ENCODE measurements around the gene GPATCH8. TPM values are rescaled to one million over a fixed set of nuclear protein-coding genes. Genes with fewer than 3 reads are reported as not detected.
"Not testable (repeated sequence)": the region's sequence is repeated elsewhere in the genome, so short reads cannot be mapped to it uniquely, and the experiment has no call there.

Gene GPATCH8
- total and polyA plus RNA-seq, 8 donors, result 5.2 to 58.2 (median 19.5) TPM

DNA sequence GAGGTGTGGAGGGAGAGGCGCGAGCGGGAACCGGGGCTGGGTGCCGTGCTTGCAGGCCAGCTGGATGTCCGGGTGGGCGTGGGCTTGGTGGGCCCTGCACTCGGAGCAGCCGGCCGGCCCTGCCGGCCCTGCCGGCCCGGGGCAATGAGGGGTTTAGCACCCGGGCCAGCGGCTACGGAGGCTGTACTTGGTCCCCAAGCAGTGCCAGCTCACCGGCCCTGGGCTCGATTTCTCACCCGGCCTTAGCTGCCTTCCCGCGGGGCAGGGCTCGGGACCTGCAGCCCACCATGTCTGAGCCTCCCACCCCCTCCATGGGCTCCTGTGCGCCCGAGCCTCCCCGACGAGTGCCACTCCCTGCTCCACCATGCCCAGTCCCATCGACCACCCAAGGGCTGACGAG lies 24.7 kb upstream of the GPATCH8 start:
- 93 to 96% (median 94%) methylated on average over 18 to 28 of the region's 28 CpGs; no CpG with 5 or more reads in 1 of the 5 donors for WGBS, 5 donors
- no peak for DNase-seq
- TF ChIP-seq POLR2AphosphoS5 (IDR thresholded peaks at IDR 0.05) (no peak), EP300 (IDR thresholded peaks at IDR 0.05) (no peak), POLR2A (IDR thresholded peaks at IDR 0.05) (no peak)
- TF ChIP-seq, protein P1, sequence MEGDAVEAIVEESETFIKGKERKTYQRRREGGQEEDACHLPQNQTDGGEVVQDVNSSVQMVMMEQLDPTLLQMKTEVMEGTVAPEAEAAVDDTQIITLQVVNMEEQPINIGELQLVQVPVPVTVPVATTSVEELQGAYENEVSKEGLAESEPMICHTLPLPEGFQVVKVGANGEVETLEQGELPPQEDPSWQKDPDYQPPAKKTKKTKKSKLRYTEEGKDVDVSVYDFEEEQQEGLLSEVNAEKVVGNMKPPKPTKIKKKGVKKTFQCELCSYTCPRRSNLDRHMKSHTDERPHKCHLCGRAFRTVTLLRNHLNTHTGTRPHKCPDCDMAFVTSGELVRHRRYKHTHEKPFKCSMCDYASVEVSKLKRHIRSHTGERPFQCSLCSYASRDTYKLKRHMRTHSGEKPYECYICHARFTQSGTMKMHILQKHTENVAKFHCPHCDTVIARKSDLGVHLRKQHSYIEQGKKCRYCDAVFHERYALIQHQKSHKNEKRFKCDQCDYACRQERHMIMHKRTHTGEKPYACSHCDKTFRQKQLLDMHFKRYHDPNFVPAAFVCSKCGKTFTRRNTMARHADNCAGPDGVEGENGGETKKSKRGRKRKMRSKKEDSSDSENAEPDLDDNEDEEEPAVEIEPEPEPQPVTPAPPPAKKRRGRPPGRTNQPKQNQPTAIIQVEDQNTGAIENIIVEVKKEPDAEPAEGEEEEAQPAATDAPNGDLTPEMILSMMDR (IDR thresholded peaks at IDR 0.05), result no peak

DNA sequence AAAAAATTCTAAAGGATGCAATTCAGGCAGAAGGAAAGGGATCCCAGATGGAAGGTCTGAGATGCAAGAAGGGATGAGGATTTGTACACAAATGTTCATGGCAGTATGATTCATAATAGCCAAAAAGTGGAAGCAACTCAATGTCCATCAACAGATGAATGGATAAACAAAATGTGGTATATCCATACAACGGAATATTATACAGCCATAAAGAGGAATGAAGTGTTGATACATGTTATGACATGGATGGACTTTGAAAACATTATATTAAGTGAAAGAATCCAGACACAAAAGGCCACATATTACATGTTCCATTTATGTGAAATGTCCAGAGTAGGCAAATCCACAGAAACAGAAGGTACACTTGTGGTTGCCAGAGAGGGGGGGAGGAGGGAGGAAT lies 23.9 kb upstream of the GPATCH8 start:
- intact Hi-C loops (cut with DNase I; ENCODE audit: low total_unique reads), result no loop called here
- H3K9me3 ChIP-seq, result peaks cover 0 to 6% (median 6%) of the 10 kb centered on the region in 4 donors
- no peak overlapping the region for H3K27ac ChIP-seq
- WGBS, 5 donors, result 94 to 99% (median 98%) methylated on average over 1 of the region's 1 CpG
- H3K36me3 ChIP-seq, result no peaks in the 10 kb centered on the region
- no peak overlapping the region for H3K4me3 ChIP-seq
- H3K4me1 ChIP-seq, result peaks cover 0 to 5% (median 0%) of the 10 kb centered on the region in 4 donors
- DNase-seq, result no peak
- TF ChIP-seq POLR2AphosphoS5 (IDR thresholded peaks at IDR 0.05), result no peak
- no peak for TF ChIP-seq POLR2A (IDR thresholded peaks at IDR 0.05)
- TF ChIP-seq EP300 (IDR thresholded peaks at IDR 0.05), result no peak
- TF ChIP-seq, protein P1 (IDR thresholded peaks at IDR 0.05), result no peak
- H3K27me3 ChIP-seq, result peaks cover 0 to 6% (median 0%) of the 10 kb centered on the region in 3 donors

More for the DNA sequence above, 24.7 kb upstream of the GPATCH8 start:
- Histone ChIP-seq H3K9me3 (peaks cover 0 to 6% (median 6%) of the 10 kb centered on the region in 4 donors), H3K36me3 (no peaks in the 10 kb centered on the region), H3K27ac (no peak overlapping the region), H3K4me1 (peaks cover 0 to 5% (median 0%) of the 10 kb centered on the region in 4 donors), H3K27me3 (peaks cover 0 to 6% (median 0%) of the 10 kb centered on the region in 3 donors), H3K4me3 (no peak overlapping the region)
- intact Hi-C loops (cut with DNase I; ENCODE audit: low total_unique reads), result no loop called here

DNA sequence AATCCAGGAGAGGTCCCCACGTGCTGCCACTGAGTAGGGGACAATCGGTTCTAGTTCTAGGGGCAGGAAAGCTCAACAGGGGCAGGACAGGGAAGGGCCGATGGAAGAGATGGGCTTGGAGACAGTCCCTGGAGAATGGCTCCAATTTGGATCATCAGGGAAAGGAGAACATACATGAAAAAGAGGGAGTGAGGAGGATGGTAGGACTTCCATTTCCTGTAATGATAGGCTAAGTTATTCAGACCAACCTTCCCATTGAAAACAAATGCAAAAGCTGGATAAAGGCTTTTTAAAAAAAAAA lies 20.4 kb upstream of the GPATCH8 start:
- TF ChIP-seq POLR2A (IDR thresholded peaks at IDR 0.05) (no peak), POLR2AphosphoS5 (IDR thresholded peaks at IDR 0.05) (no peak)
- Histone ChIP-seq H3K36me3 (no peaks in the 10 kb centered on the region), H3K9me3 (peaks cover 0 to 6% (median 6%) of the 10 kb centered on the region in 4 donors), H3K27me3 (peaks cover 0 to 11% (median 0%) of the 10 kb centered on the region in 3 donors), H3K4me3 (no peak overlapping the region), H3K4me1 (peaks cover 0 to 5% (median 0%) of the 10 kb centered on the region in 4 donors), H3K27ac (no peak overlapping the region)
- DNase-seq, result no peak
- intact Hi-C loops (cut with DNase I; ENCODE audit: low total_unique reads), result no loop called here
- 57 to 81% (median 65%) methylated on average over 3 of the region's 3 CpGs for WGBS, 5 donors

DNA sequence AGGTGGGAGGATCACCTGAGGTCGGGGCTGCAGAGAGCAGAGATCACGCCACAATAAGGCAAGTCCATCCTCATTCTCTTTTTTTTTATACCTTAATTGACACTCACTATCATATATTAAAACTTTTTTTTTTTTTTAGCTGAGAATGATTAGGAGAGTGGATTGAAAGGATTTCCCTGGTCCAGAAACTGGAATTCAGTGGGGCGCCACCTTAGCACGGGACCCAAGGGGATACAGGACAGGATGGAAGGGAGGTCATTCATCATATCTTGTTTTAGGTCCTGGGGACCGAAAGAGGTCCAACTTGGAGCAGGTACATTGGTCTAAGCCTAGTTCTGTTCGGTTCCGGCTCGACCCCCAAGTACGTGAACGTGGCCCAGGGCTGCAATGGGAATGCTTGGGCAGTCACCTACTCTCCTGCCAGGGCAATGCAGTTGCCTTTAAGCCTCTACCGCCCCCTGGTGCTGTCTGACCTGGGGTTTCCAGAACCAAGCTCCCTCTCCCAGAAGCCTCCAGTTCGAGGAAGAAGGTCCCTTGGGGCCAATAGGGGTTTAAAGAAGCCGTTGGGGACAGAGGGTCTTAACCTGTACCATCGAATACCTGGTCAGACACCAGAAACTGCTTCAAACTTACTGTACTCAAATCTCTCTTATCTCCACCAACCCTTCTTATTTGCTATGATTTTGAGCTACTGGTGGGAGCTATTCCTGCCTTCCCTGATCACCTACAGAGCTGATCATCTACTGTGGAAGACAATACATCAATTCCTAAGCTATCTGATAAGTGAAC lies 19.9 kb upstream of the GPATCH8 start:
- H3K9me3 ChIP-seq, result peaks cover 0 to 6% (median 6%) of the 10 kb centered on the region in 4 donors
- H3K27me3 ChIP-seq, result peaks cover 0 to 16% (median 0%) of the 10 kb centered on the region in 3 donors
- peak; percentile 79 to 83 for DNase-seq
- no peak overlapping the region for H3K27ac ChIP-seq
- H3K4me3 ChIP-seq, result no peak overlapping the region
- peaks cover 0 to 5% (median 0%) of the 10 kb centered on the region in 4 donors for H3K4me1 ChIP-seq
- H3K36me3 ChIP-seq, result no peaks in the 10 kb centered on the region
- intact Hi-C loops (cut with DNase I; ENCODE audit: low total_unique reads), result no loop called here
- WGBS, 5 donors, result 48 to 58% (median 50%) methylated on average over 14 of the region's 14 CpGs
- no peak for TF ChIP-seq POLR2A (IDR thresholded peaks at IDR 0.05)
- TF ChIP-seq, protein P1 (IDR thresholded peaks at IDR 0.05), result peak in 5 of 7 experiments; percentile 28 to 66 (median 47)

DNA sequence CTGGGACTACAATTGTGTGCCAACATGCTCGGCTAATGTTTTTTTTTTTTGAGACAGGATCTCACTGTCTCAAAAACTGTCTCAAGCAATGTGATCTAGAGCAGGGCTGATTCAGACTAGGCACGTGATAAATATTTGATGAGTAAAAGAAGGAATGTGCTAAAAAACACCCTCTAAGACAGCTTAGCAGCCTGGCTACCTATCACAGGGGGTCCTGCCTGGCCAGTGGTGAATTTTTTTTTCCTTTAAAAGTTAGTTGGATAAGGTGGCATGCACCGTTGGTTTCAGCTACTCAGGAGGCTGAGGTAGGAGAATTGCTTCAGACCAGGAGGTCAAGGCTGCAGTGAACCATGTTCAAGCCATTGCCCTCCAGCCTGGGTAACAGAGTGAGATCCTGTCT lies 14.8 kb upstream of the GPATCH8 start:
- TF ChIP-seq EP300 (IDR thresholded peaks at IDR 0.05), result no peak
- TF ChIP-seq, protein P1 (IDR thresholded peaks at IDR 0.05), result no peak
- intact Hi-C loops (cut with DNase I; ENCODE audit: low total_unique reads), result no loop called here
- Histone ChIP-seq H3K27ac (no peak overlapping the region), H3K4me3 (no peak overlapping the region), H3K27me3 (peaks cover 0 to 40% (median 0%) of the 10 kb centered on the region in 3 donors), H3K36me3 (no peaks in the 10 kb centered on the region), H3K9me3 (no peaks in the 10 kb centered on the region), H3K4me1 (no peaks in the 10 kb centered on the region)
- 49 to 58% (median 54%) methylated on average over 3 of the region's 3 CpGs for WGBS, 5 donors
- no peak for DNase-seq

DNA sequence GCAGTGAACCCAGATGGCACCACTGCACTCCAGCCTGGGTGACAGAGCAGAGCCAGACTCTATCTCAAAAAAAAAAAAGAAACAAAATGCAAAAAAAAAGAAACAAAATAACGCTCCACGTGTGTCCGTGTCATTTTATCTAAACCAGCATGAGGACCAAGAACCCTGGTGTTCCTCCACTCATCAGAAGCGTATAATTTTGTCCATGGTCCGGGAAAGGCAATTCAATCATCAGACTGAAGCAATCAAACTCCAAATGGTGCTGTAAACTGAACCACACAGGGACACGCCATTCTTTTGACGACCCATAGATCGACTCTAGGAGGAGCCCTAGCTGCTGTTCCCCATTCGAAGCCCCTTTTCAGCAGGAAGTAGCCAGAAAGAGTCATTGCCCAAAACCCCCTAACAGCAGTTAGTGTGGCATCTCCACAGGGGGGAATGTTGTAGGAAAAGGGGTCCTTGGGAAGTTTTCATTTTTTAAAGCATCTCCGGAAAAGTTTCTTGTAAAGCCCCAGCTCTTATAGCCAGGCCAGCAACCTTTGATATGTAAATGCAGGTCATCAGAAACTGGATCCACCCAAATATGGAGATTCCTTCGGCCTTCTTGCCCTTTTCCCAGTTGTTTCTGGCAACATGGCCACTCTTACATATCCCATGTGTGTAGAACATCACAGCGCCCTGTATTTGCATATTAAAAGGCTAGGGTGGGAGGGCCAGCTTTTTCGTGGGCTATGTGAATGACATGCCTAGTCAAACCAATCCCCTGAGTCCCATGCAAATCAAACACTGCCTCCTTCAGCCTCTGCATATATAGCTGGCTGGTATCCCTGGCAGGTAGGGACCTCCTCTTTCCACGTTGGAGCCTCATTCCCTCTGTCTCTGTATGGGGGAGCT lies 8.3 kb upstream of the GPATCH8 start:
- WGBS, 5 donors, result 35 to 44% (median 37%) methylated on average over 14 of the region's 14 CpGs
- intact Hi-C loops (cut with DNase I; ENCODE audit: low total_unique reads), result not testable (repeated sequence)

More for the DNA sequence above, 8.3 kb upstream of the GPATCH8 start:
- peak in 1 of 2 donors; percentile 23 for DNase-seq
- H3K4me1 ChIP-seq, H3K9me3 ChIP-seq, H3K4me3 ChIP-seq, H3K36me3 ChIP-seq, H3K27ac ChIP-seq: not testable (repeated sequence)
- peaks cover 0 to 37% (median 0%) of the 10 kb centered on the region in 3 donors for H3K27me3 ChIP-seq
